NCI-H510A (cell line): Measurements from ENCODE around the gene LRRC59.
"Not testable (repeated sequence)": the region's sequence is repeated elsewhere in the genome, so short reads cannot be mapped to it uniquely, and the experiment has no call there.

Source experiments
- DNase-seq: peaks from one replicate; lab custom pipeline; 2025; lab: John Stamatoyannopoulos, UW

LRRC59 gene

DNA sequence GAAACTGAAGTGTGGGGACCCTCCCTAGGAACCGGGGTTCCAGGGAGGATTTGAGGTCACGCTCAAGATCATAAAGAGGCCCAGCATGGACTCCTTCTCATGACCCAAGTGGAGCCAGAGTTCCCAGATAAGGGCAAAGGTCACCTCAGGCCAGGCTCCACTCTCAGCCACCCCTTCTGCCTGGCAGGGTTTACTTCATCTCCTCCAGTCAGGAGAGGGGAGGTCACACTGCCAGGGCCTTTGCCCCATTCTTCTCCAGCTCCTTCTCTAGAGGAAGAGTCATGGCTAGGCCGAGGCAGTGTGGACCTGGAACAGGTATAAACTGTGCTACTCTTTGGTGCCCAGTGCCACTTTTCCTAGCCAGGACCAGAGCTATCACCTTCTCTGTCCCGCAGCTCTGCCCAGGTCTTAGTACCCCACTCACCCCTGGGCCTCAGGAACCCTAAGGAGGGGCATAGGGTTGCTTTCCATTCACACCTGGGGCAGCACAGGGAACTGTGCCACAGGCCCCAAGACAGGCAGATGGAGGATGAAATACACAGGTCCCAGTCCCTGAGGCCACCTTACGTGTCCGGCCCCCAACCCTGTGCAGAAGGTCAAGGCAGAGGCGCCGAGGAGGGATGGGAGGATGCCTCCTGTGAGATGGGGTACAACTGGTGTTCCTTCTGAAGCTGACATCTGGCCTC, 27.8 kb upstream of the LRRC59 start:
- no peak for DNase-seq

DNA sequence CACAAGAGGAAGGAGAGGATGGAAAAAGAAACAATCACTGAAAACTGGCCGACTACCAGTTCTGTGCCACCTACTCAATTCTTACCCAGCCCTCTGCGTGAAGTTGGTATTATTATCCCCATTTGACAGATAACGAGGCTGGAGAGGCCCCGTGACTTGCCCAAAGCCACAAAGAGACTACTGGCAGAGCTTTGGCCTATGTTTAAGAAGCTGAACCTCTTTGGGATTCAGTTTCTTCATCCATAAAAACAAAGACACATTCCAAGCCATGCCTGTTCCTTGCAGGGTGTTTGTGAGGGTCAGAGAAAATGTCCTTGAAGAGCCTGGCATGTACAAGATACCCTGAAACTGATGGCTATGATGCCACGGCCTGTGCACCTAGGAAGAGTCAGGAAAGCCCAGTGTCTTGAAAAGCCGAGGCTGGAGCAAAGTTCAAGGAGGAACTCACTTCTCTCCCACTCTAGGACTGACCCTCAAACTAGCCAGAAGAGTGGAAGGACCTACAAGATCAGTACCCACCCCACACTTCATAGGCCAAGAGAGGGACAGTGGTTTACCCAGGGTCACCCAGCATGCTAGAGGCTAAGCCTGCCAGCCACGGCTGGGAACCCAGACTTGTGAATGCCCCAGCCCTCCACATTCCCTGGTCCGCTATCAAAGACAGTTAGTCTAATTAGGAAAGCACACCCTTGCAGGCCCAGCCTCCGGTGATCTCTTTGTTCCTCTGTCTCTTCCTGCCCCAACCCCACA, 27.1 kb upstream of the LRRC59 start:
- DNase-seq, result no peak

DNA sequence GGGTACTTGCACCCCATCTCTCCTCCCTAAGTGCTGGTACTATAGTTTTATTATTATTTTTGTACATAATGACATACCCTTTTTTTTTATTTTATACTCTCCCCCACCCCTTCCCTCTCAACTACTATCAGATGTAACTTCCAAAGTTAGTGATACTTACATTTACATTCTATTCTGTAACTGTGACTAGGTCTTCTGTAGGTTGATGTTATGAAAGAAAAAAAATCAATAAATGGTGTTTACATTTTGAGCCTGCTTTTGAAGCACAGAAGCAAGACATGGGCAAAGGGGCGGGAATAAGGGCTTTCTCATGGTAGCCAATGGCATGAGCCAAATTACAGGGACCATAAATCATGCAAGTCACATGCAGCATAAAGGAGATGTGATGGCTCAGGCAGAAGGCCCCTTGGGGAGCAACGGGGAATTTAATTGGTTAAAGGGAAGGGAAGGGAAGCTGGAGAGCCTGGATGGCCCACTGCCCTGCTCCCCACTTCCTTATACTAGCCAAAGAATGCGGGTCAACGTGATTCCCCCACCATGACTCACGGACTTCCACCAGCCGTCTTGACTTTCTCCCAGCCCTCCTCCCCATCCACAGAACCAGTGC, 26.3 kb upstream of the LRRC59 start:
- peak; percentile 82 for DNase-seq

DNA sequence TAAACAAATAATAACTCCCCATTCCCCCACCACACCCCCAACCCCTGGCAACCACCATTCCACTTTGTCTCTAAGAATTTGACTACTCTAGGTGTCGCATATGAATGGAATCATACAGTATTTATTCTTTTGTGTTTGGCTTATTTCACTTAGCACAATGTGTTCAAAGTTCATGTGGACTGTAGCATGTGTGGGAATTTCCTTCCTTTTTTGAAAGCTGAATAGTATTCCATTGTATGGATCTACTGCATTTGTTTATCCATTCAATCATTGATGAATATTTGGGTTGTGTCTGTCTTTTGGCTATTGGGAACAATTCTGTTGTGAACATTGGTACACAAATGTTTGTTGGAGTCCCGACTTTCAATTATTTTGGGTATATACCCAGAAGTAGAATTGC, 25.4 kb upstream of the LRRC59 start:
- no peak for DNase-seq

DNA sequence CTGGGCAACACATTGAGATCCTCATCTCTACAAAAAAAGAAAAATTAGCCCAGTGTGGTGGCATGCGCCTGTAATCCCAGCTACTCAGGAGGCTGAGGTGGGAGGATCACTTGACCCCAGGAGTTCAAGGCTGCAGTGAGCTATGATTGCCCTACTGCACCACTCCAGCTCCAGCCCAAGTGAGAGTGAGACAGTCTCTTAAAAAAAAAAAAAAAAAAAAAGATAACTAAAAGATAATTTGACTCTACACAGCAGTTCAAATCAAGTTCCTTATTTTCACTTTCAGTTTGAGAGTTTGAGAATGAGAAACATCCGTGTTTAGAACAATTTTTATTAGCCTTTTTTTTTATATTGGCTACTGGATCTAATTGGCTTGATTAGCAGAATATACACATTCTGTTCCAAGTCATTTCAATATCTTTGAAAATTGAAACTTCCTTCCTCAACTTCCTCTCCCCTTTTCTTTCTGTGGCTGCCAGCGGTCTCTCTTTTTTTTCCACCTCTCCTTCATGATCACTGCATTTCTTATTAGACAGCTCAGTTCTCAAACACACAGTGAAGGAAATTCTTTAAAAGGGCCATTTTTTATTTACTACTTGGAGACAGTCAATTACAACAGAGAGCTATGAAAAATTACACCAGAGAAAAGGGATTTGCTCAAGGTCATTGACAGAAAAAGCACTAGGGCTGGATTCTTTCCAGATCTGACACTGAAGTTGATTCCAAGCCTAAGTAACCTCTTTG, 24.2 kb upstream of the LRRC59 start:
- no peak for DNase-seq

DNA sequence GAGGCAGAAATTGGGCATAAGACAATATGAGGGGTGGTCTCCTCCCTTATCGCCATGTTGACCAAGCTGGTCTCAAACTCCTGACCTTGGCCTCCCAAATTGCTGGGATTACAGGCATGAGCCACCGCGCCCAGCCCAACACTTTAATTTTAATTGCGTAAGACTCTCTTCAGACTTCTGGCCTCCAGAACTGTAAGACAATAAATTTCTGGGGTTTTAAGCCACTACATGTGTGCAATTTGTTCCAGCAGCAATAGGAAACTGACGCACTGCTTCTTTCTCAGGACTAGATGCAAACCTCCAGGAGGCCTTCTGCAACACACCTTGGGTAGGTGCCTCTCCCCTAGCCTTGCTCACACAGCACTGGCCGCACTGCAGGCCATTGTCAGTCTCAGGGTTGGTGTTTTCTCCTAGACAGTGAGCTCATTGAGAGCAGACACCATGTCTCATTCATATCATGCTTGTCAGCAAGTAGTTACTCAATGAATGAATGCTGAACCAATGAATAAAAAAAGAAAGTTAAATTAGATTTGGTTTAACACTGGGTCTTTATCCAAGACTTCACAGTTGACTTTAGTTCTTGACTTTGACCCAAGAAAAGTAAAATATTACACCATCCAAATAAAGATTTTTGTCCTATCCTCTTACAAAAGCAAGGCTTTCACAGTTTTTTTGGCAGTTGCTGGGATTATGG, 23.2 kb upstream of the LRRC59 start:
- DNase-seq, result no peak

DNA sequence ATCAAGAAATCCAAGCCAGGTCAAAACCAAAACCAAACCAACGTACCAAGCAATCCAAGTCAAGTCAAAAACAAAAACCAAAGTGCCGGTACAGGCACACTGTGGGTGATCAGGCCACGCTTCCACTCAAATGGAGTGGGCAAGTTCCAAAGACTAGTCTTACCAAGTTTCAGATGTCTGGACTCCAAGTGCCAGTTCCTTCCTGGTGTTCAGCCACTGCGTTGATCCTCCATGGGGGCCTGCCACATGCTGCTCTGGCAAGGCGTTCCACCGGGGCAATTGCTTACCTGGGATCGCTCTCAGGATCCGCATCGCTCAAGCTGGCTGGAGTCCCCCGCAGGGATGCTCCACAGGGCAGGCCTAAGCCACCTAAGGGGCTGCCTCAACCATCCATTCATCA, 22.3 kb upstream of the LRRC59 start:
- DNase-seq, result not testable (repeated sequence)

DNA sequence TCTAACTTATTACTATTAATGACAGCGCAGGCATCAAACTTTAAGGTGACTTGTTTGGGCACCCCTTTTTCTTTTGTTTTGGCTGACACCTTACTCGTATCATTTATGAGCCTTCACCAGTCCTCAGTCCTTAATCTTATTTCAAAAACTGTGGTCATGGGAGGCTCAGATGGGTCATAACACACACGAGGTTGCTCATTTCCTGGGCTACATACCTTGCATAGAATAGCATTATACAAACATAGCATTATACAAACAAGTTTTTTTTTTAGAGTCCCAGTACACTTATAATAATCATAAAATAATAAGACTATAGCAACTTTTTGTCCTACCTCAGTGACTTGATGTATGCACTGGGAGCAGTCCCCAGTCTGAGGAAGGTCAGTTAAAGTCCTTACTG, 17.5 kb upstream of the LRRC59 start:
- DNase-seq, result no peak

DNA sequence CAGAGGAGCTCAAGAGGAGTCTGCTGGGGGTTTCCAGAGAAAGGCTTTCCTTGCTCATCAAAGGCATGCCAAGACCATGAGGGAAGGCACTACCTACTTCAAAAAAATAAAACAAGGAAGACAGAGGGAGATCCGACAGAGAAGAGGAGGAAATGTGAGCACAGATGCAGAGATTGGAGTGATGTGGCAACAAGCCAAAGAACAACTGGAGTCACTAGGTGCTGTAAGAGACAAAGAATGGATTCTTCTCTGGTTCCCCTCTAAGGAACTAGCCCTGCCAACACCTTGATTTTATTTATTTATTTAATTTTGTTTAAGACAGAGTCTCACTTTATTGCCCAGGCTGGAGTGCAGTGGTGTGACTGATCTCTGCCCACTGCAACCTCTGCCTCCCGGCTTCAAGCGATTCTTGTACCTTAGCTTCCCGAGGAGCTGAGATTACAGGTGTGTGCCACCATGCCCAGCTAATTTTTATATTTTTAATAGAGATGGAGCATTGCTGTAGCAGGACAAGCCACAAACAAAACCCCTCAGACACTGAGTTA, 14.9 kb upstream of the LRRC59 start:
- no peak for DNase-seq

DNA sequence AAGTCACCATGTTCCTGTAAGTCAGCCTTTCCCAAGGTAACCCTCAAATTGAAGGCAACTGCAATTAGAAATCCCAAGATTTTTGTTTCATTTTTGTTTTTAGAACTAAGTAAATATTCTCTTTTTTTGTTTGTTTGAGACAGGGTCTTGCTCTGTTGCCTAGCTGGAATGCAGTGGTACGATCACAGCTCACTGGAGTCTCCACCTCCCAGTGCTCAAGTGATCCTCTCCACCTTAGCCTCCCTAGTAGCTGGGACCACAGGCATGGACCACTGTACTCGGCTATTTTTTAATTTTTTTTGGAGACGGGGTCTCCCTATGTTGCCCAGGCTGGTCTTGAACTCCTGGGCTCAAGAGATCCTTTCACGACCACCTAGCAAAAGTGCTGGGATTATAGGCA, 10.6 kb upstream of the LRRC59 start:
- DNase-seq, result no peak

DNA sequence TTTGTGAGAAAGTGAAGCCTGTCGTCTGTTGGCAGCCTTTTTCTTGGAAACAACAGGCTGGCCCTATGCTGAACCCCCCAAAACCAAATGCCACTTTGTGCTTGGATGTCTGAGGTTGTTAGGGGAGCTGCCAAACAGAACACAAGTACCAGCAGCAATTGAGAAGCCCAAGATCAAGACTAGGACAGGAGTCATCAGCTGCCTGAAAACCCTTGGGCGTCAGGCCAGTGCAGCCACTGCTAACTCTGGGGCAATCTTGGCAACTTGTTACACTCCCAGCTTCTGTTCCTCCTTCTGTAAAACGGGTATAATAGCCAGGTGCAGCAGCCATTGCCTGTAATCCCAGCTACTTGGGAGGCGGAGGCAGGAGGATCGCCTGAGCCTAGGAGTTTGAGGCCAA, 9.3 kb upstream of the LRRC59 start:
- no peak for DNase-seq

DNA sequence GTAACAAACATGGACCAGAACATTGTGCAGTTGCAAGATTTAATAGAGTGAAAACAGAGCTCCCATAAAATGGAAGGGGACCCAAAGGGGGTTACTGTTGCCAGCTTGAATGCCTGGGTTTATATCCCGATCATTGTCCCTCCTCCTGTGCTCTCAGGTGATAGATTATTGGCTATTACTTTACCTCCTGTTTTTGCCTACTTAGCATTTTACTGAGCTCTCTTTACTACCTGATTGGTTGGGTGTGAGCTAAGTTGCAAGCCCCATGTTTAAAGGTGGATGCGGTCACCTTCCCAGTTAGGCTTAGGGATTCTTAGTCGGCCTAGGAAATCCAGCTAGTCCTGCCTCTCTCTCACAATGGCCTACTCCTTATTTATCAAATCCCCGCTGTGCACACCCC, 8.0 kb upstream of the LRRC59 start:
- not testable (repeated sequence) for DNase-seq

DNA sequence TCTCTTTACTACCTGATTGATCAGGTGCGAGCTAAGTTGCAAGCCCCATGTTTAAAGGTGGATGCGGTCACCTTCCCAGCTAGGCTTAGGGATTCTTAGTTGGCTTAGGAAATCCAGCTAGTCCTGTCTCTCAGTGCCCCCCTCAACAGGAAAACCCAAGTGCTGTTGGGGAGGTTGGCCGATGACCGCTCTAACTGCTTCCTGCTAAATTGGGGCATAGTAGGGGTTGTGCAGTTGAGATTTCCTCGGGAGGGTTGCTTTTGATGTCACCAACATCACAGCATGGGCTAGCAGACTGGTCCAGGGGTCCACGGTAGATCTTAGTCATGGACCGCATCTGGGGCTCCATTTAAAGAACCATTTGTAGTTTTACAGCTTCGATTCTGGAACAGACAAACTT, 2.3 kb upstream of the LRRC59 start:
- not testable (repeated sequence) for DNase-seq

DNA sequence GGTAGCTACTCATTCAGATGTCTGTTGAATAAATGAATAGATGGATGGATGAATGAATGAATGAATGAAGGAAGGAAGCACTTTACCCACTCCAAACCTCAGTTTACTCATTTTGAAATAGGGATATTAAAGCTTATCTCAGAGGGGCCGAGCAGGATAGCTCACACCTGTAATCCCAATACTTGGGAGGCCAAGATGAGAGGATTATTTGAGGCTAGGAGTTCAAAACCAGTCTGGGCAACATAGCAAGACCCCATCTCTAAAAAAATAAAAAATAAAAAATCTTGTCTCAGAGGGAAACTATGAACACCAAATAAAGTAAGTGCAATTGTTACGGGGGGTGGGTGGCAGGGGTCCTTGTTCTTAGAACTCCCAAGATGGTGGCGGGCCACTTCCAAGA, 1.3 kb upstream of the LRRC59 start:
- not testable (repeated sequence) for DNase-seq

DNA sequence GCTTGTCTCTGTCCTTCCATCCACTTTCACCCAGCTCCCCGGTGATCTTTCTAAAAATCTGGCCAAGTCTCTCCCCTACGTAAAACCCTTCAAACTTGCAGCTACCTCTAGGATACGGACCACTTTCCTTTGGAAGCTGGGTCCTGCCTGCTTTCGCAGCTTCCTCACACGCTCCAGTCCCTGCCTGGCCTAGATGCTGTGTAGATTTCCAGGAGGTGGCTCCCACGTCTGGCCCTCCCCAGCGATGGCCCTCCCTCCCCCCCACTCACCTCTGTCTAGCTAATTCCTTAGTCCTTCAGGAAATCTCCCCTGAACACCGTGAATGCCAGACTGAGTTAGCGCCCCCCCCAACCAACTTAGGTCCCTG, 579 bp upstream of the LRRC59 start:
- no peak for DNase-seq

DNA sequence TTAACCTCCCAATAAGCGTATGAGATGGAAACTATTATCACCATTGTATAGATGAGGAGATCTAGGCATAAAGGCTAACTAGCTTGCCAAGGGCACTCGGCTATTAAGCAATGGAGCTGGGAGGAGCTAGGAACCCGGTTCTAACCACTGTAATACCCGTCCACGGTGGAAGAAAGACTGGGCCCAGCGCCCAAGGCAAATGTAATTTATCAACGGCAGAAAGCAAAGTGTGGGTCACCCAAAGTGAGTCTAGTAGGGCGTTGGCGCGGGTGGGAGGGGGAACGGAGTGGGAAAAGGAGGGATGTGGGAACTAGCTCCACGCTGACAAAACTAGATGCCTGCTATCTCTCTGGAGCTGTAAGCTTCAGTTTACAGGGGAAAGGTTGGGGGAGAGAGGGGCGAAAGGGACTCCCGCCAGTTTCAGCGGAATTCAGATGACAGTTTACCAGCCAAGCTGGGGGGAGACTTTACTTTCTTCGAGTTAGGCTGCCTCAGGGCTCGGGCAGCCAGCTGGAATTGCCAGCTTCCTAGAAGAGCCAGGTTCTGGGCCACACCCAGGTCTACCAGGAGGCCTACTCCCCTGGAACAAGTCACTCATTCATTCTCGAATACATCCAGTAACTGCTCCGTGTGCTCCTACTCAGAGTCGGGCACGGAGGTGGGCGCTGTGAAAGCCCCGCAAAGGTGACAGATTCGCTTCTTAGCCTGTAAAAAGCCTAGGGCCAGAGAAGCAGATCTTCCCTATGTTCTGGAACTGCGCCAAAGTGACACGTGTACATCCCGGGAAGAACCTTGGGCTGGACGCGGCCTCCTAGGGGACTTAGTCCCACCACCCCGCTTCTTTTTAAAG, 837 bp downstream of the LRRC59 start:
- no peak for DNase-seq

DNA sequence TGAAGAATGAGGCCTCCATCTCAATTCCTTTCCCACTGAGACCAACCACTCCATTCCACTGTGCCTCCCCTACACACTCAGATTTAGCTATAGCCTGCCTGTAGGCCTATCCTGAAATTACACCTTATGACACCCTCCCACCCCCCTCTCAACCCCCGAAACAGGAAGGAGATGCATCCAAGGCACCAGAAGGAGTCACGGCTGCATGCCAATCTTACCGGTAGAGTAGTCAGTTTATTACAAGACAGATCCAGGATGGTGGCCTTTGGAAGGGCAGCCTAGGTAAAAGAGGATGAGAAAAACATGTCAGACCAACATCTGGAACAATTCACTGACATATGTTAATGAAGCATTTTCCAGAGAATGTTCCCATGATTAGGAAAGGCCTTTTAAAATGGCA, 2.6 kb downstream of the LRRC59 start:
- no peak for DNase-seq

DNA sequence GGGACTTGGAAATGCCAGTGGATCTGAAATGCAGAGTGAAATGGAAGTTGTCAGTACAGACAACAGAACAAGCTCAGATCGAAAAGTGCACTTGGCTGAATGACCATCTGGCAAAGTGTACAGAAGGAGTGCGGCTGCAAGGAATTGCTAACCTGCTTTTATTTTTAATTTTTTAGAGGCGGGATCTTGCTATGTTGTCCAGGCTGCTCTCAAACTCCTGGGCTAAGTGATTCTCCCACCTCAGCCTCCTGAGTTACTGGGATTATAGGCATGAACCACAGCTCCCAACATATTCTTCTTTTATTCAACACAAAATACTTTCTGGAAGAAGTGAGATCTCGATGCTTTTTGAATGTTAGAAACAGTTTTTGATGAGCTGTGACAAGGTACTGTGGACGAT, 3.6 kb downstream of the LRRC59 start:
- DNase-seq, result no peak

DNA sequence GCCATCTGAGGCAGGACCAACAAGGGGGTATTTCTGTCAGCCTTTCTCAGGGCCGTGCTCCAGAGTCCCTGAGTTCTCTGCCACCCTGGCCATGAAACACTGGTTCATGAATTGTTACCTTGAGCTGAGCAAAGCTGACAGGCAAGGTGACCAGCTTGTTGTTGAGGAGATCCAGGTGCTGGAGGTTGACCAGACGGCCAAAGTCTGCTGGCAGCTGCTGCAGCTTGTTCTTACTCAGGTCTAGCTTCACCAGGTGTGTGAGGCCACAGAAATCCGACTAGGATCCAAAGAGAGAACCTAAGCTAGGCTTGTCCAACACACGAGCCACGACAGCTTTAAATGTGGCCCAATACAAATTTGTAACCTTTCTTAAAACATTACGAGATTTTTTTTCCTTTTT, 4.7 kb downstream of the LRRC59 start:
- DNase-seq, result no peak

DNA sequence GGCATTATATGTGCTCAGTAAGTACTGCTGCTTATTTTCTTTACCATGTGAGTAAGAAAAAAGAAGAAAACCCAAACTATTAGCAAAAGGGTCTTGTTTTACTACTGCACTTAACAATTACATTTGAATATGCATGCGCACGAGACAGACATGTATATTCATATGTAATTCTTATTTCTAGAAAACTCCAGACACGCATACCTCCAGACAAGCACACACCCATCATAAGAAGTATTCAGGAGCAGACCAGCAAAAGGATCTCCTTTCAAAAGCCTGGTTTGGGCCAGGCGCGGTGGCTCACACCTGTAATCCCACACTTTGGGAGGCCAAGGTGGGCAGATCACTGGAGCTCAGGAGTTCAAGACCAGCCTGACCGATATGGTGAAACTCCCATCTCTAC, 7.8 kb downstream of the LRRC59 start:
- no peak for DNase-seq

DNA sequence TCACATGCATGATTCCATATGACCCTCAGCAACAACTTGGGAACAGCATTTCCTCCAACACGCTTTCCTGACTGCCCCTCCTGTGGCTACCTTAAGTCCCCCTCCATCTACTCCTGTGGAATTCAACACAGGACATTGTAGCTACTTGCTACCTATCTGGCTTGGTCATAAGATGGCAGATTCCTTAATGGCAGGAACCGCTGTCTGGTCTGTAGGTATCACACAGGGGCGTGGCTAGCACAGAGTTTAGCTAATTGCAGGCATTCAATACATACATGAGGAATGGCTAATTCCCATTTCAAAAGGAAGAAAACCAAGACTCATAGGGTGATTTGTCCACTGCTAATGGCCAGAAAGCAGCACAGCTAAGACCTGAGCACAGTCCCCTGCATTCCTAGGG, 8.6 kb downstream of the LRRC59 start:
- DNase-seq, result no peak
